COLO829 (cell line): ENCODE results near the gene OR1L6.

Experiments
- DNase-seq: peaks from one replicate; pipeline ENCODE4 v3.0.0; 2012; ENCODE audit warnings: low spot score

Gene OR1L6, protein sequence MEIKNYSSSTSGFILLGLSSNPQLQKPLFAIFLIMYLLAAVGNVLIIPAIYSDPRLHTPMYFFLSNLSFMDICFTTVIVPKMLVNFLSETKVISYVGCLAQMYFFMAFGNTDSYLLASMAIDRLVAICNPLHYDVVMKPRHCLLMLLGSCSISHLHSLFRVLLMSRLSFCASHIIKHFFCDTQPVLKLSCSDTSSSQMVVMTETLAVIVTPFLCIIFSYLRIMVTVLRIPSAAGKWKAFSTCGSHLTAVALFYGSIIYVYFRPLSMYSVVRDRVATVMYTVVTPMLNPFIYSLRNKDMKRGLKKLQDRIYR

DNA sequence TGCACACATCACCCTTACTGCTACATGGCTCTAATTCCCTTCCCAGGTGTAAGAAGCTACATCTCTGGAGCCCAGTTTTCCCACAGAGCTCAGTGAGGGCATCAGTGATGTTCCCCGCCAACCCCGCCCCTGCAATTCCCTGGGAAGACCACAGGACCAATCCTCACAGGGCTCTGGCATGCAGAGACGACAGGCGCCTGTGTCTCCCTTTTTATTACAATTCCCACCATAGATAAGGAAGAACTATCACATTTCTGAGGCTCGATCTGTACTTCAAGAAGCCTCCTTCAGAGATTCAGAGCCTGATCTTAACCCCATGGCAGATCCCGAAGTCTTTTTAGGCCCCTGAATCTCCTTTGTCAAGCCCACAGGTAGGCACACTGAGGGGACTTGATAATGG is at the start of gene OR1L6:
OR1L6 (plus strand) TSS at position 301 of the 400 bp plus-strand sequence. CDS start 7,545 bp downstream, outside the sequence.
- no peak for DNase-seq

GRCh38 chr9:122695696-122696095 is 46.4 kb upstream of the OR1L6 start:
- no peak for DNase-seq

DNA sequence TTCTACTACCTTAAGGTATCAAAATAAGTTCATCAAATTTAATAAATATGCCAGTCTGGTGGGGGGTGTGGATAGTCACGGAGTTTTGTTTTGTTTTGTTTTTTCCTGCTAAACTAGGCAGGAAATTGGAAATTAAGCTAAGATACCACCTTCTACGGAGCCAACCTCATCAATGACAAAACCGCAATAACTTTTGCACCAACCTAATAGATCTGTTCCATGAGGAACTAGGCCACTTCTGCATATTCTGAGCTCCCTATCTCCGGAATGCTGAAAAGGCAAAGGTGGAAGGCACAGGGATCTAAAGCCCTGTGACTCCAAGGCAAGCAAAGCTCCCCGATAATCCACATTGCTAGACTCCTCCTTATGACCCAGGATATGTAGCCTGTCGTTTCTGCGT is 24.1 kb upstream of the OR1L6 start:
- DNase-seq: no peak

DNA sequence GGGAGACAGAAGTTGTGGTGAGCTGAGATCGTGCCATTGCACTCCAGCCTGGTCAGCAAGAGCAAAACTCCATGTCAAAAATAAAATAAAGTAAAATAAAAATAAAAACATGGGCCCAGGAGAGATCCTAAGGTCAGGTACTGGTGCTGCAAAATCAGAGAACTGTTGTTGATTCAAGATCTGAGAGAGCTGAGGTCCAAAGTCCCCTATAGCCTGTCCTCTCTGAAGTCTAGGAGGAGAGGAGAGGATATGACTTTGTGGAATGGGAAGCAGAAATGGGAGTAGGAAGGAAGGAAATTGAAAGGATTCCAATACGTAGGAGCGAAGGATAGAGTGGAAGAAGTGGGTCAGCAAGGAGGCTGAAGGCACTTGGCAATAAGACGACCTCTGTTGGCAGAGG is 22.9 kb upstream of the OR1L6 start:
- DNase-seq: no peak

- no peak for DNase-seq
These were observed 18.4 kb upstream of the OR1L6 start, which contains the start of gene OR1L4 for GRCh38 chr9:122723690-122724089. OR1L4 (plus strand) TSS chr9:122723990; CDS start chr9:122723990, 0 bp downstream.

DNA sequence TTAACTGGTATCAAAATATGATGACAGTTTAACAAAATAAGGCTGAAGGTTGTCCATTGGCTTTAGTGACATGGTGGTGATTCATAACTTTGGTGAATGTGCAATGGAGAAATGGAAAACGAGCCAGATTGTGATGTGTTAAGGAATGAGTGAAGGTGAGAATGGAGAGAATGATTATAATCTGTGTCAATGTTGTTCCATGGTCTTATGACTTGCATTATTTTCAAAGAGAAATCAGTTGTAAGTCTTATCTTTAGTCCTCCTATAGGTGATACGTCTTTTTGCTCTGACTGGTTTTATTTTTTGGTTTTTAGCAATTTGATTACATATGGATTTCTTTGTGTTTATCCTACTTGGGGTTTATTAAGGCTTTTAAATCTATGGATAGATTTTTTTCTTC is 12.7 kb downstream of the OR1L6 start:
- no peak for DNase-seq

DNA sequence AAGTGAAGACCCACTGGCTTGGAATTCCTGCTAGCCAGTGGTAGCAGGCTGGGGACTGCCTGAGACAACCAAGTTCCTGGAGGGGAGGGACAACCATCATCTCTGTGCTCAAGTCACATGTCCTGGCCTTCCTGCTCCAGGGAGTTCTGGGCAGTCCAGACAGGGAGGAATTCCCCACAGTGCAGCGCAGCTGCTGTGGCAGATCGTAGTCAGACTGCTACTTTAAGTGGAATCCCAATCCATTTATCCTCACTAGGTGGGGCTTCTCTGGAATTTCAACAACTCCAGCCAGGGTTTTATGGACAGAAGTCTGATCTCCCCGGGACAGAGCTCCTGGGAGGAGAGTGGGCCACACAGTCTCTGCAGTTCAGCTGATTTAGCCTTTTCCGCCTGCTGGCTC is 25.7 kb downstream of the OR1L6 start:
- DNase-seq: no peak

- no peak for DNase-seq
These were observed 34.9 kb downstream of the OR1L6 start for GRCh38 chr9:122777052-122777451.

DNA sequence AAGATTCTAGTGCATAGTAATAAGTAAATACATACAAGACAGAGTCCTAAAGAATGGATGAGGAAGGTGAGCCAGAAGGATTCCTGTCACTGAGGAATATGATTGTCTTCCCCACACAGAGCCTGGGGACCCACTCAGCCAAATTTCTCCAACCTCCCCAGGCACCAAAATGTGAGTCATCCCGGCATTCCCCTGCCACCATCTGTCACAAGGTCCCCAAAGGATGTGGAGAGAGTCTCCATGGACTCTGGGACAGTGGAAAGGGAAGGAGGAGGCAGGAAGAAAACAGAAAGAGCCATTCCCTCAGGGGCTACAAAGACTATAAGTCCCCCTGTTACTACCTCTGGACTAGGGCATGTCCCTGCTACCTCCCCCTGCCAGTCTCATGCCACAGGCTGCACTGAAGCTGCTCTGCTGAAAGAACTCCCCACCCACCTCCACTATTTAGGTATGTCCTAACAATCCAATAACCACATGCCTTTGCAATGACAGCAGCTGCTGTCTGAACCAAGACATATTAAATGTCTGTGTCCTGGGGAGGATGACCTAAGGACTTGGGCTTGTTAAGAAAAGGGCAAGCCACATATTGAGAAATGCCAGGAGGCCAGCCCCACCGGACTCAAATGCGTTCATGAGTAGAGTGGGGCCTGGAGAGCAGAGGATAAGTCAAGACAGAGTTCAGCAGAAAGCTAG is 36.0 kb downstream of the OR1L6 start:
- DNase-seq: no peak

- DNase-seq: no peak
These were observed 37.1 kb downstream of the OR1L6 start for GRCh38 chr9:122779181-122779580.

- no peak for DNase-seq
These were observed 37.9 kb downstream of the OR1L6 start for GRCh38 chr9:122780026-122780425.

GRCh38 chr9:122781671-122782070 is 39.6 kb downstream of the OR1L6 start:
- no peak for DNase-seq

GRCh38 chr9:122785269-122785668 is 43.2 kb downstream of the OR1L6 start:
- no peak for DNase-seq

GRCh38 chr9:122786338-122786737 is 44.2 kb downstream of the OR1L6 start:
- DNase-seq: no peak

GRCh38 chr9:122788831-122789230 is 46.7 kb downstream of the OR1L6 start, which contains the start of gene OR5C1:
OR5C1 (plus strand) TSS chr9:122788933; CDS start chr9:122788933, 0 bp downstream.
- no peak for DNase-seq

DNA sequence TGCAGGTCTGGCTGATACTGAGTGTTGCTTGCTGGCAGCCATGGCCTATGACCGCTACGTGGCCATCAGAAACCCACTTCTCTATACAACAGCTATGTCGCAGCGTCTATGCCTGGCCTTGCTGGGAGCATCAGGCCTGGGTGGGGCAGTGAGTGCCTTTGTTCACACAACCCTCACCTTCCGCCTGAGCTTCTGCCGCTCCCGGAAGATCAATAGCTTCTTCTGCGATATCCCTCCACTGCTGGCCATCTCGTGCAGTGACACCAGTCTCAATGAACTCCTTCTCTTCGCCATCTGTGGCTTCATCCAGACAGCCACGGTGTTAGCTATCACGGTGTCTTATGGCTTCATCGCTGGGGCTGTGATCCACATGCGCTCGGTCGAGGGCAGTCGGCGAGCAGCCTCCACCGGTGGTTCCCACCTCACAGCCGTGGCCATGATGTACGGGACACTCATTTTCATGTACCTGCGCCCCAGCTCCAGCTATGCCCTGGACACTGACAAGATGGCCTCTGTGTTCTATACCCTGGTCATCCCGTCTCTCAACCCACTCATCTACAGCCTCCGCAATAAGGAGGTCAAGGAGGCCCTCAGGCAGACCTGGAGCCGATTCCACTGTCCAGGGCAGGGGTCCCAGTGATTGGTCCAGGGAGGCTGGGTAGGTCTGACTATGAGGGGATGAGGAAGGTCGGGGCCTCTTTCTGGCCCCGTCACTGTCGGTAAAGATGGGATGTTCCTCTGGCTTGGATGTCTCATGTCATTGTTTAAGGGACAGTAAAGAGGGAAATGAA is 47.3 kb downstream of the OR1L6 start:
- DNase-seq: no peak

- DNase-seq: no peak
These were observed 50.0 kb downstream of the OR1L6 start for GRCh38 chr9:122791872-122792669.

- DNase-seq: peak; percentile 49
These were observed 55.4 kb downstream of the OR1L6 start for GRCh38 chr9:122797316-122798063.
